Peyer's patch (tissue), 4 donors: ENCODE results near the gene SLC23A1.

Source experiments
- POLR2A ChIP-seq, 2 donors: fragments of 450-650 bp; IDR thresholded peaks; one replicate each; pipeline ENCODE4 v1.5.1; 2017; ENCODE audit warnings: antibody characterized with exemption in 2 of 2, mild to moderate bottlenecking in 2 of 2, moderate library complexity in 2 of 2
- TF ChIP-seq, protein P1 (sequence below), 6 experiments: fragments of 450-650 bp in 4 of 6; fragments of 200-600 bp in 2 of 6; sonication (generic) in 1 of 6; IDR thresholded peaks; one replicate each; pipeline ENCODE4 v1.5.1; 2017 to 2019; ENCODE audit warnings: antibody characterized with exemption in 6 of 6, mild to moderate bottlenecking in 3 of 6, moderate library complexity in 1 of 6

DNA sequence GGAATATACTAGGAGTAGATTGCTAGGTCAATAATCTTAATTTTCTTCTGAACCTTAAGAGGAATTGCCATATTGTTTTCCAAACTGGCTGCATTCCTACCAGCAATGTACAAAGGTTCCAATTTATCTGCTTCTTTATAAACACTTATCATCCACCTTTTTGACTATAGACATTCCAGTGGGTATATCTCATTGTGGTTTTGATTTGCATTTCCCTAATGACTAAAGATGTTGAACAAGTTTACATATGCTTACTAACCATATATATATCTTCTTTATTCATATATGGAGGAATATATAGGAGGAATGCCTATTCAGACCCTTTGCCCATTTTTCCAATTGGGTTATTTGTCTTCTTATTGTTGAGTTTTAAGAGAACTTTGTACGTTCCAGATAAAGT is 48.6 kb upstream of the SLC23A1 start:
- TF ChIP-seq POLR2A (IDR thresholded peaks at IDR 0.05): no peak
- TF ChIP-seq, protein P1, sequence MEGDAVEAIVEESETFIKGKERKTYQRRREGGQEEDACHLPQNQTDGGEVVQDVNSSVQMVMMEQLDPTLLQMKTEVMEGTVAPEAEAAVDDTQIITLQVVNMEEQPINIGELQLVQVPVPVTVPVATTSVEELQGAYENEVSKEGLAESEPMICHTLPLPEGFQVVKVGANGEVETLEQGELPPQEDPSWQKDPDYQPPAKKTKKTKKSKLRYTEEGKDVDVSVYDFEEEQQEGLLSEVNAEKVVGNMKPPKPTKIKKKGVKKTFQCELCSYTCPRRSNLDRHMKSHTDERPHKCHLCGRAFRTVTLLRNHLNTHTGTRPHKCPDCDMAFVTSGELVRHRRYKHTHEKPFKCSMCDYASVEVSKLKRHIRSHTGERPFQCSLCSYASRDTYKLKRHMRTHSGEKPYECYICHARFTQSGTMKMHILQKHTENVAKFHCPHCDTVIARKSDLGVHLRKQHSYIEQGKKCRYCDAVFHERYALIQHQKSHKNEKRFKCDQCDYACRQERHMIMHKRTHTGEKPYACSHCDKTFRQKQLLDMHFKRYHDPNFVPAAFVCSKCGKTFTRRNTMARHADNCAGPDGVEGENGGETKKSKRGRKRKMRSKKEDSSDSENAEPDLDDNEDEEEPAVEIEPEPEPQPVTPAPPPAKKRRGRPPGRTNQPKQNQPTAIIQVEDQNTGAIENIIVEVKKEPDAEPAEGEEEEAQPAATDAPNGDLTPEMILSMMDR (IDR thresholded peaks at IDR 0.05): no peak
